HL-60 (cell line): ENCODE measurements around the gene GNLY.

Source experiments
- DNase-seq, 2 experiments: peaks; one replicate each; pipeline ENCODE4 v3.0.0-alpha.2; 2010 to 2020; ENCODE audit warnings: low read depth in 1 of 2, low spot score in 1 of 2
- H3K27ac ChIP-seq: fragments of 250-450 bp; sonication (Bioruptor Pico); replicated peaks from 2 replicates; pipeline ENCODE4 v1.5.1; 2020; ENCODE audit warnings: mild to moderate bottlenecking, moderate library complexity
- H3K27me3 ChIP-seq: fragments of 250-450 bp; sonication (Bioruptor Pico); 2 replicates; pipeline ENCODE4 v1.5.1; 2021; ENCODE audit warnings: mild to moderate bottlenecking, moderate library complexity; ENCODE audit not compliant: insufficient read depth, poor library complexity, severe bottlenecking
- H3K4me3 ChIP-seq: replicated peaks from 2 replicates; pipeline ENCODE4 v1.5.1; 2011; ENCODE audit warnings: mild to moderate bottlenecking, control low read depth, low read length; ENCODE audit not compliant: insufficient read depth
- CTCF ChIP-seq: IDR thresholded peaks from one replicate; pipeline ENCODE4 v1.5.1; 2011; ENCODE audit warnings: low read length, control low read depth, inconsistent platforms; ENCODE audit not compliant: insufficient read depth
- GABPA ChIP-seq: IDR thresholded peaks from 2 replicates; pipeline ENCODE4 v1.6.1; 2012; ENCODE audit warnings: low read depth
- POLR2AphosphoS5 ChIP-seq: IDR thresholded peaks from 2 replicates; pipeline ENCODE4 v1.6.1; 2012; ENCODE audit warnings: low read depth
- REST ChIP-seq: IDR thresholded peaks from 2 replicates; pipeline ENCODE4 v1.6.1; 2012; ENCODE audit warnings: low read depth; ENCODE audit not compliant: insufficient replicate concordance
- SPI1 ChIP-seq: IDR thresholded peaks from 2 replicates; pipeline ENCODE4 v1.6.1; 2012; ENCODE audit warnings: low read depth, mild to moderate bottlenecking, borderline replicate concordance

The GNLY gene

GRCh38 chr2:85666435-85667316 is 27.5 kb upstream of the GNLY start:
- peak; percentile 77 to 83 for DNase-seq
- no peak for TF ChIP-seq SPI1
- no peak for TF ChIP-seq POLR2AphosphoS5
- no peak for TF ChIP-seq CTCF
- TF ChIP-seq GABPA = no peak
- no peak for TF ChIP-seq REST
- Histone ChIP-seq H3K27ac (peak overlapping the region; percentile 70), H3K27me3 (no peaks in the 10 kb centered on the region), H3K4me3 (no peak overlapping the region)

- no peak for TF ChIP-seq REST
- TF ChIP-seq POLR2AphosphoS5 = no peak
- no peak for TF ChIP-seq CTCF
- TF ChIP-seq GABPA = no peak
- TF ChIP-seq SPI1 = no peak
- Histone ChIP-seq H3K27ac (no peak overlapping the region), H3K4me3 (no peak overlapping the region)
Measured at GRCh38 chr2:85667561-85668008, 26.6 kb upstream of the GNLY start.

GRCh38 chr2:85668009-85668856 is 25.9 kb upstream of the GNLY start, which contains the start of gene SFTPB:
Gene SFTPB (minus strand): TSS chr2:85668199. CDS start chr2:85668183, 16 bp downstream.
- TF ChIP-seq REST = no peak
- TF ChIP-seq CTCF = no peak
- no peak for TF ChIP-seq POLR2AphosphoS5
- TF ChIP-seq GABPA = no peak
- TF ChIP-seq SPI1 = no peak
- DNase-seq = no peak
- Histone ChIP-seq H3K27me3 (no peaks in the 10 kb centered on the region), H3K4me3 (no peak within 1 kb of the TSS), H3K27ac (0 out of 2 replicates have a peak within 1 kb of the TSS, but pooled peaks have one; percentile 21)

More at GRCh38 chr2:85667561-85668008, 26.6 kb upstream of the GNLY start:
- no peak for DNase-seq
- no peaks in the 10 kb centered on the region for H3K27me3 ChIP-seq
